GM23338 (cell line): ENCODE data around the gene ATP10D. TPM values are rescaled to one million over a fixed set of nuclear protein-coding genes. Genes with fewer than 3 reads are reported as not detected.

ENCODE experiments used
- ATAC-seq: fragments of 200-7000 bp; cut with Tn5 transposase; 3 replicates; pipeline ENCODE4 v1.9.1; 2020
- DNase-seq: peaks from one replicate; pipeline ENCODE4 v3.0.0-alpha.2; 2015; ENCODE audit warnings: low spot score
- H2AFZ ChIP-seq: fragments of 200-600 bp; sonication (generic); 2 replicates; pipeline ENCODE4 v1.8.0; 2016; ENCODE audit warnings: antibody characterized with exemption, mild to moderate bottlenecking, moderate library complexity
- H3F3A ChIP-seq: fragments of 200-600 bp; sonication (generic); replicated peaks from 2 replicates; pipeline ENCODE4 v1.8.0; 2017; ENCODE audit warnings: antibody characterized with exemption, mixed run types, low read depth
- H3K27ac ChIP-seq: fragments of 200-600 bp; sonication (generic); 2 replicates; pipeline ENCODE4 v1.6.1; 2016; ENCODE audit warnings: low read depth
- H3K27me3 ChIP-seq: fragments of 200-600 bp; sonication (generic); 2 replicates; pipeline ENCODE4 v1.8.0; 2016; ENCODE audit warnings: mild to moderate bottlenecking, mixed run types, moderate library complexity; ENCODE audit not compliant: insufficient read depth
- H3K36me3 ChIP-seq: fragments of 200-600 bp; sonication (generic); 2 replicates; pipeline ENCODE4 v1.8.0; 2016; ENCODE audit warnings: mild to moderate bottlenecking; ENCODE audit not compliant: insufficient read depth
- H3K4me1 ChIP-seq: fragments of 200-600 bp; sonication (generic); 2 replicates; pipeline ENCODE4 v1.8.0; 2016; ENCODE audit warnings: mild to moderate bottlenecking, moderate library complexity; ENCODE audit not compliant: insufficient read depth
- H3K4me2 ChIP-seq: fragments of 200-600 bp; sonication (generic); 2 replicates; pipeline ENCODE4 v1.7.1; 2017; ENCODE audit warnings: mixed run types
- H3K4me3 ChIP-seq: fragments of 200-600 bp; sonication (generic); 2 replicates; pipeline ENCODE4 v1.6.1; 2016; ENCODE audit warnings: mixed run types
- H3K79me2 ChIP-seq: fragments of 200-600 bp; sonication (generic); replicated peaks from 2 replicates; pipeline ENCODE4 v1.8.0; 2017; ENCODE audit warnings: mild to moderate bottlenecking; ENCODE audit not compliant: insufficient read depth
- H3K9me2 ChIP-seq: fragments of 200-600 bp; sonication (generic); 2 replicates; pipeline ENCODE4 v1.8.0; 2017; ENCODE audit not compliant: insufficient read depth
- H4K20me1 ChIP-seq: fragments of 200-600 bp; sonication (generic); replicated peaks from 2 replicates; pipeline ENCODE4 v1.8.0; 2017; ENCODE audit warnings: mild to moderate bottlenecking; ENCODE audit not compliant: insufficient read depth
- H3K27ac Mint-ChIP-seq: 2 replicates; pipeline ENCODE4 v1.8.0; 2020; ENCODE audit warnings: inconsistent platforms, mild to moderate bottlenecking, moderate library complexity, mixed read lengths
- H3K27me3 Mint-ChIP-seq: 3 replicates; pipeline ENCODE4 v1.8.0; 2022; ENCODE audit warnings: low read depth, mild to moderate bottlenecking, moderate library complexity, mixed read lengths, inconsistent platforms; ENCODE audit not compliant: insufficient read depth, poor library complexity
- H3K36me3 Mint-ChIP-seq: 3 replicates; pipeline ENCODE4 v1.8.0; 2021; ENCODE audit warnings: low read depth, mild to moderate bottlenecking, inconsistent platforms, moderate library complexity, mixed read lengths
- H3K4me1 Mint-ChIP-seq: 3 replicates; pipeline ENCODE4 v1.8.0; 2020; ENCODE audit warnings: mild to moderate bottlenecking, inconsistent platforms, mixed read lengths
- H3K4me3 Mint-ChIP-seq: 3 replicates; pipeline ENCODE4 v1.8.0; 2021; ENCODE audit warnings: moderate library complexity, mild to moderate bottlenecking, inconsistent platforms, mixed read lengths
- H3K9me3 Mint-ChIP-seq: 3 replicates; pipeline ENCODE4 v1.8.0; 2020; ENCODE audit warnings: moderate library complexity, mild to moderate bottlenecking, inconsistent platforms, mixed read lengths
- CREB1 ChIP-seq: fragments of 250-450 bp; sonication (Bioruptor Pico); IDR thresholded peaks from 2 replicates; pipeline ENCODE4 v1.5.0; 2020; ENCODE audit warnings: low read depth, mild to moderate bottlenecking, moderate library complexity
- EZH2phosphoT487 ChIP-seq: fragments of 200-600 bp; sonication (generic); IDR thresholded peaks from one replicate; pipeline ENCODE4 v1.8.1; 2018; ENCODE audit warnings: antibody characterized with exemption; ENCODE audit not compliant: unreplicated experiment
- JUNB ChIP-seq: IDR thresholded peaks from one replicate; pipeline ENCODE4 v1.6.1; 2016; ENCODE audit warnings: antibody characterized with exemption; ENCODE audit not compliant: unreplicated experiment
- NANOG ChIP-seq: IDR thresholded peaks from 2 replicates; pipeline ENCODE4 v1.6.1; 2016; ENCODE audit warnings: antibody characterized with exemption, borderline replicate concordance
- POLR2AphosphoS5 ChIP-seq: IDR thresholded peaks from 2 replicates; pipeline ENCODE4 v1.6.1; 2016; ENCODE audit warnings: antibody characterized with exemption, low read depth
- STAT1 ChIP-seq: IDR thresholded peaks from one replicate; pipeline ENCODE4 v1.6.1; 2016; ENCODE audit warnings: antibody characterized with exemption; ENCODE audit not compliant: unreplicated experiment
- ZNF114 ChIP-seq: fragments of 250-450 bp; sonication (Bioruptor Pico); IDR thresholded peaks from 2 replicates; pipeline ENCODE4 v1.5.0; 2020; ENCODE audit warnings: mild to moderate bottlenecking, moderate library complexity
- polyA plus RNA-seq: library from polyadenylated mRNA; unstranded; fragments of >200 nt; fragmentation: Nextera tagmentation; extraction: Ambion mirVana; gene quantifications from 2 replicates; pipeline ENCODE4 v1.2.1, GENCODE V29; 2016
- total RNA-seq: library from RNA; depleted of rRNA; stranded (reverse); fragments of >200 nt; shearing (Covaris generic); gene quantifications from 2 replicates; pipeline ENCODE4 v1.2.3, GENCODE V29; 2014
- TF ChIP-seq, protein P1 (sequence below), 2 experiments: fragments of 200-600 bp in 1 of 2; sonication (generic) in 1 of 2; conservative IDR thresholded peaks; 2 replicates each; pipeline versions ENCODE4 v1.5.1 to v1.6.1; 2016 to 2017; ENCODE audit warnings: antibody characterized with exemption in 2 of 2, low read depth in 2 of 2, mild to moderate bottlenecking in 2 of 2, moderate library complexity in 1 of 2
- TF ChIP-seq, protein P2 (sequence below): IDR thresholded peaks from one replicate; pipeline ENCODE4 v1.6.1; 2018; ENCODE audit warnings: antibody characterized with exemption; ENCODE audit not compliant: unreplicated experiment

The ATP10D gene
- total and polyA plus RNA-seq, 2 experiments from 2014 or later: 4.5 to 4.7 TPM

DNA sequence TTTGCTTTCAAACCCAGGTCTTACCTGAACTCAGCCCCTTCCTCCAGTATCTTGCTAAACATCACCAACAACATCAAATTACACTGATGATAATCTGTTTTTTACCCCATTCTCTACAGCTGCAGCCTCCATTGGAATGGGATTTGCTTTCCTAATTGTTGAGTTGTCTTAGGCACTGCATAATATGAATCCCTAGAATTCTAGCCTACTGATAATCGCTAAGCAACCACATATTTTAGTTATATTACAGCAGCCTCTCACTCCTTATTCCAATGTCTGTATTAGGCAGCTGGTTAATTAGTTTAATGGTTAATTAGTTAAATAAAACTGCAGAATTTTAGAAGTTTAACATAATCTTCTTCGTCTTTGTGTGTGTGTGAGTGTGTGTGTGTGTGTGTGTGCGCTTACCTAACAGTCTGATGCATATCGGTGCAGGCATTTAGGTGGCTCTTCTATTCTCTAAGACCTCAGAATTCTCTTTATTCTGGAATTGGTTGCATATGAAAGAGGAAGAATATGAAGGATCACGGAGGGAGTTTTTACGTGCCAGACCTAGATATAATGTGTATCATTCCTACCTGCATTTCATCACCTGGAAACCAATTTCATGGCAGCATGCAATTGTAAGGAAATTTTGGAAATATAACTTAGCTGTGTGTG, 16.2 kb upstream of the ATP10D start (continued):
- TF ChIP-seq, protein P1, sequence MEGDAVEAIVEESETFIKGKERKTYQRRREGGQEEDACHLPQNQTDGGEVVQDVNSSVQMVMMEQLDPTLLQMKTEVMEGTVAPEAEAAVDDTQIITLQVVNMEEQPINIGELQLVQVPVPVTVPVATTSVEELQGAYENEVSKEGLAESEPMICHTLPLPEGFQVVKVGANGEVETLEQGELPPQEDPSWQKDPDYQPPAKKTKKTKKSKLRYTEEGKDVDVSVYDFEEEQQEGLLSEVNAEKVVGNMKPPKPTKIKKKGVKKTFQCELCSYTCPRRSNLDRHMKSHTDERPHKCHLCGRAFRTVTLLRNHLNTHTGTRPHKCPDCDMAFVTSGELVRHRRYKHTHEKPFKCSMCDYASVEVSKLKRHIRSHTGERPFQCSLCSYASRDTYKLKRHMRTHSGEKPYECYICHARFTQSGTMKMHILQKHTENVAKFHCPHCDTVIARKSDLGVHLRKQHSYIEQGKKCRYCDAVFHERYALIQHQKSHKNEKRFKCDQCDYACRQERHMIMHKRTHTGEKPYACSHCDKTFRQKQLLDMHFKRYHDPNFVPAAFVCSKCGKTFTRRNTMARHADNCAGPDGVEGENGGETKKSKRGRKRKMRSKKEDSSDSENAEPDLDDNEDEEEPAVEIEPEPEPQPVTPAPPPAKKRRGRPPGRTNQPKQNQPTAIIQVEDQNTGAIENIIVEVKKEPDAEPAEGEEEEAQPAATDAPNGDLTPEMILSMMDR (conservative IDR thresholded peaks at IDR 0.05; ENCODE audit: low read depth in 2 of 2): no peak
- TF ChIP-seq, protein P2, sequence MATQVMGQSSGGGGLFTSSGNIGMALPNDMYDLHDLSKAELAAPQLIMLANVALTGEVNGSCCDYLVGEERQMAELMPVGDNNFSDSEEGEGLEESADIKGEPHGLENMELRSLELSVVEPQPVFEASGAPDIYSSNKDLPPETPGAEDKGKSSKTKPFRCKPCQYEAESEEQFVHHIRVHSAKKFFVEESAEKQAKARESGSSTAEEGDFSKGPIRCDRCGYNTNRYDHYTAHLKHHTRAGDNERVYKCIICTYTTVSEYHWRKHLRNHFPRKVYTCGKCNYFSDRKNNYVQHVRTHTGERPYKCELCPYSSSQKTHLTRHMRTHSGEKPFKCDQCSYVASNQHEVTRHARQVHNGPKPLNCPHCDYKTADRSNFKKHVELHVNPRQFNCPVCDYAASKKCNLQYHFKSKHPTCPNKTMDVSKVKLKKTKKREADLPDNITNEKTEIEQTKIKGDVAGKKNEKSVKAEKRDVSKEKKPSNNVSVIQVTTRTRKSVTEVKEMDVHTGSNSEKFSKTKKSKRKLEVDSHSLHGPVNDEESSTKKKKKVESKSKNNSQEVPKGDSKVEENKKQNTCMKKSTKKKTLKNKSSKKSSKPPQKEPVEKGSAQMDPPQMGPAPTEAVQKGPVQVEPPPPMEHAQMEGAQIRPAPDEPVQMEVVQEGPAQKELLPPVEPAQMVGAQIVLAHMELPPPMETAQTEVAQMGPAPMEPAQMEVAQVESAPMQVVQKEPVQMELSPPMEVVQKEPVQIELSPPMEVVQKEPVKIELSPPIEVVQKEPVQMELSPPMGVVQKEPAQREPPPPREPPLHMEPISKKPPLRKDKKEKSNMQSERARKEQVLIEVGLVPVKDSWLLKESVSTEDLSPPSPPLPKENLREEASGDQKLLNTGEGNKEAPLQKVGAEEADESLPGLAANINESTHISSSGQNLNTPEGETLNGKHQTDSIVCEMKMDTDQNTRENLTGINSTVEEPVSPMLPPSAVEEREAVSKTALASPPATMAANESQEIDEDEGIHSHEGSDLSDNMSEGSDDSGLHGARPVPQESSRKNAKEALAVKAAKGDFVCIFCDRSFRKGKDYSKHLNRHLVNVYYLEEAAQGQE: no peak
- TF ChIP-seq STAT1: no peak

DNA sequence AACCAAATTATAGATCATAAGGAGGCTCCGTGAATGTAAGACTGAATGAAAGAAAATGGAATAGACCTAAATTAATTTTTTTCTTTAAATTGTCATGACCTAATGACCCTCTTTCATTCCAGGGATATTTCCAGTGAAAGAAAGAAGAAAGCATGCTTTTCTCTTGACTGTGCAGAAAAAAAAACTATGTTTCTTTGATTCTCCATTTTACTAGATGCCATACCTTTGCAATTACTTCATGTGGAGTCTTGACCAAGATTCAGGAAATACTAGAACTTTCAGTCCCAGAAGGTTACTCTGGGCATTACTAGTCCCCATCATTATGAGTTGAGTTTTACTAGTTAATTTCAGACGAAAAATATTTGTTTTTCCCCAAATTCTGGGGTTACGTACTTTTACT, 15.1 kb upstream of the ATP10D start:
- Histone ChIP-seq H3K4me2 (no peak overlapping the region), H3K27me3 (no peaks in the 10 kb centered on the region), H3K36me3 (no peaks in the 10 kb centered on the region), H4K20me1 (no peaks in the 10 kb centered on the region), H3K79me2 (no peaks in the 10 kb centered on the region), H3K9me2 (no peaks in the 10 kb centered on the region; the same call in 1 of the 2 replicates), H3K4me1 (no peaks in the 10 kb centered on the region), H2AFZ (no peak overlapping the region), H3K4me3 (no peak overlapping the region), H3K27ac (no peak overlapping the region), H3F3A (no peaks in the 10 kb centered on the region)
- no peaks in the 10 kb centered on the region for H3K9me3 Mint-ChIP-seq
- DNase-seq: no peak
- H3K27ac Mint-ChIP-seq: no peak overlapping the region
- no peak for ATAC-seq
- H3K4me3 Mint-ChIP-seq: no peak overlapping the region
- no peaks in the 10 kb centered on the region for H3K27me3 Mint-ChIP-seq
- H3K36me3 Mint-ChIP-seq: no peaks in the 10 kb centered on the region
- peaks cover 6% of the 10 kb centered on the region for H3K4me1 Mint-ChIP-seq
- no peak for TF ChIP-seq POLR2AphosphoS5
- TF ChIP-seq ZNF114 (CRISPR knock-in tag): no peak
- TF ChIP-seq, protein P2: no peak
- TF ChIP-seq STAT1: no peak
- no peak for TF ChIP-seq CREB1 (CRISPR knock-in tag)
- TF ChIP-seq EZH2phosphoT487: no peak
- TF ChIP-seq, protein P1 (conservative IDR thresholded peaks at IDR 0.05; ENCODE audit: low read depth in 2 of 2): no peak
- TF ChIP-seq JUNB: no peak
- TF ChIP-seq NANOG: no peak
